GM19193 (cell line): ENCODE data around the gene MUSTN1.

ENCODE experiments used
- POLR2A ChIP-seq: IDR thresholded peaks from 4 replicates; pipeline ENCODE4 v1.6.1; 2011; ENCODE audit not compliant: insufficient read depth, insufficient read length; ENCODE audit errors: extremely low read depth

MUSTN1 gene

GRCh38 chr3:52829906-52830463 is 4.8 kb downstream of the MUSTN1 start:
- TF ChIP-seq POLR2A, result no peak

GRCh38 chr3:52829482-52829881 is 5.3 kb downstream of the MUSTN1 start:
- no peak for TF ChIP-seq POLR2A

GRCh38 chr3:52827866-52828376 is 6.9 kb downstream of the MUSTN1 start:
- TF ChIP-seq POLR2A, result no peak

GRCh38 chr3:52827441-52827840 is 7.4 kb downstream of the MUSTN1 start:
- no peak for TF ChIP-seq POLR2A

- no peak for TF ChIP-seq POLR2A
Observed at GRCh38 chr3:52824037-52824436, 10.8 kb downstream of the MUSTN1 start.

- TF ChIP-seq POLR2A, result no peak
Observed at GRCh38 chr3:52822363-52822762, 12.5 kb downstream of the MUSTN1 start.

GRCh38 chr3:52820736-52821135 is 14.1 kb downstream of the MUSTN1 start:
- no peak for TF ChIP-seq POLR2A

GRCh38 chr3:52819936-52820335 is 14.9 kb downstream of the MUSTN1 start:
- TF ChIP-seq POLR2A, result no peak

- no peak for TF ChIP-seq POLR2A
Observed at GRCh38 chr3:52817860-52818259, 17.0 kb downstream of the MUSTN1 start.

- TF ChIP-seq POLR2A, result no peak
Observed at GRCh38 chr3:52817221-52817620, 17.6 kb downstream of the MUSTN1 start.

GRCh38 chr3:52816654-52817053 is 18.2 kb downstream of the MUSTN1 start:
- TF ChIP-seq POLR2A, result no peak

GRCh38 chr3:52816199-52816598 is 18.6 kb downstream of the MUSTN1 start:
- no peak for TF ChIP-seq POLR2A

GRCh38 chr3:52813810-52814209 is 21.0 kb downstream of the MUSTN1 start:
- no peak for TF ChIP-seq POLR2A

- no peak for TF ChIP-seq POLR2A
Observed at GRCh38 chr3:52811452-52812011, 23.3 kb downstream of the MUSTN1 start.

- TF ChIP-seq POLR2A, result no peak
Observed at GRCh38 chr3:52810923-52811322, 23.9 kb downstream of the MUSTN1 start.

GRCh38 chr3:52809662-52810377 is 25.0 kb downstream of the MUSTN1 start:
- TF ChIP-seq POLR2A, result no peak
